Measurements from ENCODE around the gene TRAK2.

- TF ChIP-seq POLR2AphosphoS5 (IDR thresholded peaks at IDR 0.05; ENCODE audit: low read depth, low read length) = no peak
- no peak for TF ChIP-seq CTCF (IDR thresholded peaks at IDR 0.05 in 2 of 3, conservative IDR thresholded peaks at IDR 0.05 in 1 of 3; ENCODE audit: borderline replicate concordance in 1 of 3, insufficient read depth in 1 of 3, low read depth in 2 of 3, low read length in 2 of 3)
- no peak for TF ChIP-seq MAX (IDR thresholded peaks at IDR 0.05)
- no peak for TF ChIP-seq POLR2A (IDR thresholded peaks at IDR 0.05; ENCODE audit: borderline replicate concordance, extremely low read depth, insufficient read depth, insufficient read length)
- no peak for TF ChIP-seq ZFX (IDR thresholded peaks at IDR 0.05)
Measured at GRCh38 chr2:201401815-201402214, 49.4 kb downstream of the TRAK2 start.
